PC-9 (cell line): Measurements from ENCODE around the gene CNTN1. TPM values are rescaled to one million over a fixed set of nuclear protein-coding genes. Genes with fewer than 3 reads are reported as not detected.

Experiments used
- BruUV-seq: library from RNA; stranded (reverse); fragments of 400-500 nt; replicated peaks from 2 replicates; lab custom pipeline; 2021; lab: Mats Ljungman, UMichigan
- CTCF ChIA-PET: fragments of 300-600 bp; sonication (Branson Sonifier 250); formaldehyde crosslinking; loops from one replicate; lab custom pipeline; 2022; ENCODE audit warnings: antibody characterized with exemption; lab: Charles Lee
- POLR2A ChIA-PET: fragments of 300-600 bp; sonication (Branson Sonifier 250); formaldehyde crosslinking; loops from one replicate; lab custom pipeline; 2022; ENCODE audit warnings: antibody characterized with exemption; ENCODE audit not compliant: unreplicated experiment; lab: Charles Lee
- DNase-seq, 2 experiments: peaks; one replicate each; pipeline versions ENCODE4 v3.0.0 to v3.0.0-alpha.2; 2015 to 2022; ENCODE audit warnings: mixed read lengths in 1 of 2
- H2AFZ ChIP-seq: fragments of 200-600 bp; sonication (generic); 2 replicates; pipeline ENCODE4 v1.8.1; 2017; ENCODE audit warnings: antibody characterized with exemption
- H3F3A ChIP-seq: fragments of 200-600 bp; sonication (generic); 2 replicates; pipeline ENCODE4 v1.8.1; 2017; ENCODE audit warnings: antibody characterized with exemption, mild to moderate bottlenecking, low read depth; ENCODE audit not compliant: insufficient read depth
- H3K27ac ChIP-seq: fragments of 200-600 bp; sonication (generic); 2 replicates; pipeline ENCODE4 v1.6.1; 2016; ENCODE audit warnings: mixed run types
- H3K27me3 ChIP-seq: fragments of 200-600 bp; sonication (generic); 2 replicates; pipeline ENCODE4 v1.6.1; 2016; ENCODE audit warnings: low read depth, mixed run types; ENCODE audit not compliant: insufficient read depth
- H3K36me3 ChIP-seq: fragments of 200-600 bp; sonication (generic); 2 replicates; pipeline ENCODE4 v1.6.1; 2016; ENCODE audit warnings: low read depth, mixed run types
- H3K4me1 ChIP-seq: fragments of 200-600 bp; sonication (generic); replicated peaks from 2 replicates; pipeline ENCODE4 v1.6.1; 2016; ENCODE audit warnings: mixed run types; ENCODE audit not compliant: insufficient read depth
- H3K4me2 ChIP-seq: fragments of 200-600 bp; sonication (generic); 2 replicates; pipeline ENCODE4 v1.6.1; 2017; ENCODE audit warnings: mixed run types
- H3K4me3 ChIP-seq: fragments of 200-600 bp; sonication (generic); 2 replicates; pipeline ENCODE4 v1.6.1; 2016; ENCODE audit warnings: mixed run types
- H3K79me2 ChIP-seq: fragments of 200-600 bp; sonication (generic); 2 replicates; pipeline ENCODE4 v1.6.1; 2017; ENCODE audit warnings: low read depth, mixed run types
- H3K9me2 ChIP-seq: fragments of 200-600 bp; sonication (generic); 2 replicates; pipeline ENCODE4 v1.8.1; 2017; ENCODE audit warnings: mild to moderate bottlenecking; ENCODE audit not compliant: insufficient read depth
- H3K9me3 ChIP-seq: fragments of 200-600 bp; sonication (generic); 2 replicates; pipeline ENCODE4 v1.8.1; 2016; ENCODE audit warnings: low read depth; ENCODE audit not compliant: insufficient read depth
- H4K20me1 ChIP-seq: fragments of 200-600 bp; sonication (generic); 2 replicates; pipeline ENCODE4 v1.8.1; 2017; ENCODE audit not compliant: insufficient read depth
- CTCF ChIP-seq: fragments of 200-600 bp; sonication (generic); conservative IDR thresholded peaks from 2 replicates; pipeline ENCODE4 v1.6.1; 2017; ENCODE audit warnings: mixed run types, antibody characterized with exemption, mild to moderate bottlenecking, moderate library complexity
- EZH2 ChIP-seq: fragments of 200-600 bp; sonication (generic); IDR thresholded peaks from 2 replicates; pipeline ENCODE4 v1.8.0; 2017; ENCODE audit warnings: antibody characterized with exemption, low read depth
- intact Hi-C: fragments of 100-400 bp; cut with micrococcal nuclease; formaldehyde crosslinking; loops from one replicate; pipeline ENCODE4 v1.10.0; 2022; ENCODE audit not compliant: unreplicated experiment
- total RNA-seq: library from RNA; stranded (reverse); gene quantifications from 2 replicates; pipeline ENCODE4 v1.2.3, GENCODE V29; 2021

The CNTN1 gene
- total RNA-seq, 1 experiment from 2014 or later = 0.37 TPM

- H3K4me3 ChIP-seq = no peak overlapping the region
- H2AFZ ChIP-seq = peak overlapping the region; percentile 59; the same call in 1 of the 2 replicates
- no TSS peak for BruUV-seq
- no peaks in the 10 kb centered on the region for H4K20me1 ChIP-seq
- ChIA-PET CTCF (interaction anchor here (0.6 kb wide), 1 partner anchor 527 kb away, joined by 8 read pairs; no protein-coding TSS in a partner anchor), POLR2A (no interaction called here)
- H3K9me2 ChIP-seq = no peaks in the 10 kb centered on the region
- no peak overlapping the region for H3K4me2 ChIP-seq
- H3F3A ChIP-seq = no peaks in the 10 kb centered on the region
- H3K36me3 ChIP-seq = no peaks in the 10 kb centered on the region
- DNase-seq = no peak
- no peaks in the 10 kb centered on the region for H3K79me2 ChIP-seq
- H3K9me3 ChIP-seq = no peaks in the 10 kb centered on the region
- TF ChIP-seq CTCF = no peak
- no peak for TF ChIP-seq EZH2
- H3K27ac ChIP-seq = no peak overlapping the region
- no peaks in the 10 kb centered on the region for H3K4me1 ChIP-seq
- intact Hi-C loops = no loop called here
- H3K27me3 ChIP-seq = no peaks in the 10 kb centered on the region
Measured at GRCh38 chr12:40917561-40917960, 225.3 kb downstream of the CNTN1 start.

- no peaks in the 10 kb centered on the region for H3K9me2 ChIP-seq
- intact Hi-C loops = loop anchor here (1.0 to 5.0 kb wide), 3 partner anchors 299 to 594 kb away; no protein-coding TSS in a partner anchor
- H3K79me2 ChIP-seq = no peaks in the 10 kb centered on the region
- no TSS peak for BruUV-seq
- ChIA-PET POLR2A (no interaction called here), CTCF (no interaction called here)
- no peak for DNase-seq
- no peaks in the 10 kb centered on the region for H3K27me3 ChIP-seq
- no peaks in the 10 kb centered on the region for H3K4me1 ChIP-seq
- H3K4me2 ChIP-seq = no peak overlapping the region
- no peak overlapping the region for H3K27ac ChIP-seq
- H3K9me3 ChIP-seq = no peaks in the 10 kb centered on the region
- H3F3A ChIP-seq = no peaks in the 10 kb centered on the region
- no peaks in the 10 kb centered on the region for H4K20me1 ChIP-seq
- no peak overlapping the region for H2AFZ ChIP-seq
- H3K36me3 ChIP-seq = no peaks in the 10 kb centered on the region
- TF ChIP-seq EZH2 (no peak), CTCF (peak; percentile 80)
- H3K4me3 ChIP-seq = no peak overlapping the region
Measured at GRCh38 chr12:40921563-40922163, 229.4 kb downstream of the CNTN1 start.

GRCh38 chr12:40937891-40938290 lies 245.7 kb downstream of the CNTN1 start:
- Histone ChIP-seq H3K4me2 (no peak overlapping the region), H3K27me3 (no peaks in the 10 kb centered on the region), H4K20me1 (no peaks in the 10 kb centered on the region), H3K27ac (no peak overlapping the region), H3K9me3 (no peaks in the 10 kb centered on the region), H3K4me1 (no peaks in the 10 kb centered on the region), H3F3A (no peaks in the 10 kb centered on the region), H2AFZ (no peak overlapping the region), H3K79me2 (no peaks in the 10 kb centered on the region), H3K9me2 (no peaks in the 10 kb centered on the region), H3K4me3 (no peak overlapping the region), H3K36me3 (no peaks in the 10 kb centered on the region)
- BruUV-seq = no TSS peak
- ChIA-PET POLR2A (no interaction called here), CTCF (no interaction called here)
- intact Hi-C loops = no loop called here
- DNase-seq = no peak
- TF ChIP-seq EZH2 (no peak), CTCF (no peak)
